OCI-LY1 (cell line): ENCODE results near the gene ERICH3.

Source experiments
- H2AFZ ChIP-seq: fragments of 200-600 bp; sonication (generic), shearing (Covaris generic); 2 replicates; pipeline ENCODE4 v1.6.0; 2014; ENCODE audit warnings: antibody characterized with exemption, mild to moderate bottlenecking, low read length
- H3F3A ChIP-seq: fragments of 200-600 bp; sonication (generic), shearing (Covaris generic); 2 replicates; pipeline ENCODE4 v1.6.0; 2014; ENCODE audit warnings: mild to moderate bottlenecking, antibody characterized with exemption, low read length, moderate library complexity; ENCODE audit not compliant: insufficient read depth
- H3K27ac ChIP-seq: fragments of 200-600 bp; sonication (generic); 2 replicates; pipeline ENCODE4 v1.5.1; 2014; ENCODE audit warnings: low read length, mixed run types, mild to moderate bottlenecking, low read depth; ENCODE audit not compliant: poor library complexity, severe bottlenecking
- H3K27me3 ChIP-seq: fragments of 200-600 bp; sonication (generic); 2 replicates; pipeline ENCODE4 v1.6.0; 2014; ENCODE audit warnings: antibody characterized with exemption, mild to moderate bottlenecking, low read length, moderate library complexity; ENCODE audit not compliant: insufficient read depth
- H3K36me3 ChIP-seq: fragments of 200-600 bp; sonication (generic); 2 replicates; pipeline ENCODE4 v1.6.1; 2014; ENCODE audit warnings: mild to moderate bottlenecking, antibody characterized with exemption, low read length, moderate library complexity, mixed read lengths; ENCODE audit not compliant: insufficient read depth
- H3K4me1 ChIP-seq: fragments of 200-600 bp; sonication (generic); 2 replicates; pipeline ENCODE4 v1.5.1; 2014; ENCODE audit warnings: mild to moderate bottlenecking, low read length, moderate library complexity; ENCODE audit not compliant: insufficient read depth, severe bottlenecking
- H3K4me2 ChIP-seq: fragments of 200-600 bp; sonication (generic), shearing (Covaris generic); 2 replicates; pipeline ENCODE4 v1.6.1; 2014; ENCODE audit warnings: low read length
- H3K4me3 ChIP-seq: fragments of 200-600 bp; sonication (generic); 2 replicates; pipeline ENCODE4 v1.5.1; 2014; ENCODE audit warnings: low read length, low read depth, mild to moderate bottlenecking, mixed read lengths; ENCODE audit not compliant: poor library complexity, severe bottlenecking
- H3K79me2 ChIP-seq: fragments of 200-600 bp; shearing (Covaris generic); 2 replicates; pipeline ENCODE4 v1.6.1; 2016; ENCODE audit warnings: mixed run types, low read length, mixed read lengths; ENCODE audit not compliant: insufficient read depth
- H3K9ac ChIP-seq: fragments of 200-600 bp; sonication (generic), shearing (Covaris generic); 2 replicates; pipeline ENCODE4 v1.6.1; 2014; ENCODE audit warnings: mild to moderate bottlenecking, low read length, mixed read lengths
- H3K9me2 ChIP-seq: fragments of 200-600 bp; sonication (generic), shearing (Covaris generic); 2 replicates; pipeline ENCODE4 v1.6.1; 2014; ENCODE audit warnings: low read depth, mild to moderate bottlenecking, low read length, mixed read lengths
- H3K9me3 ChIP-seq: fragments of 200-600 bp; shearing (Covaris generic); 2 replicates; pipeline ENCODE4 v1.6.1; 2014; ENCODE audit warnings: low read length, mixed read lengths
- H4K20me1 ChIP-seq: fragments of 200-600 bp; sonication (generic), shearing (Covaris generic); 2 replicates; pipeline ENCODE4 v1.6.0; 2016; ENCODE audit warnings: mild to moderate bottlenecking, low read length; ENCODE audit not compliant: insufficient read depth
- CTCF ChIP-seq: fragments of 200-600 bp; sonication (generic), shearing (Covaris generic); IDR thresholded peaks from 2 replicates; pipeline ENCODE4 v1.5.1; 2017; ENCODE audit warnings: mild to moderate bottlenecking, antibody characterized with exemption, low read length, moderate library complexity, mixed read lengths
- EZH2 ChIP-seq: fragments of 200-600 bp; sonication (generic), shearing (Covaris generic); IDR thresholded peaks from 2 replicates; pipeline ENCODE4 v1.8.0; 2017; ENCODE audit warnings: borderline replicate concordance, mixed run types, mild to moderate bottlenecking, antibody characterized with exemption, low read length, moderate library complexity, mixed read lengths

Gene ERICH3

GRCh38 chr1:74593887-74594866, 79.4 kb downstream of the ERICH3 start:
- no peak overlapping the region for H3K4me2 ChIP-seq
- TF ChIP-seq EZH2 (no peak), CTCF (no peak)

GRCh38 chr1:74592580-74593355, 80.8 kb downstream of the ERICH3 start:
- Histone ChIP-seq H3K27me3 (no peaks in the 10 kb centered on the region), H3K4me2 (no peak overlapping the region), H3K27ac (no peak overlapping the region), H2AFZ (no peak overlapping the region), H3K36me3 (no peaks in the 10 kb centered on the region), H4K20me1 (no peaks in the 10 kb centered on the region), H3K4me3 (no peak overlapping the region), H3F3A (no peaks in the 10 kb centered on the region), H3K79me2 (no peaks in the 10 kb centered on the region), H3K9ac (no peak overlapping the region), H3K9me2 (no peaks in the 10 kb centered on the region), H3K9me3 (no peaks in the 10 kb centered on the region), H3K4me1 (no peaks in the 10 kb centered on the region)
- TF ChIP-seq EZH2 (no peak), CTCF (no peak)

More at GRCh38 chr1:74593887-74594866, 79.4 kb downstream of the ERICH3 start:
- Histone ChIP-seq H3K27me3 (no peaks in the 10 kb centered on the region), H3K4me1 (no peaks in the 10 kb centered on the region), H3K9me2 (no peaks in the 10 kb centered on the region), H3K9me3 (no peaks in the 10 kb centered on the region), H3K79me2 (no peaks in the 10 kb centered on the region), H3K36me3 (no peaks in the 10 kb centered on the region), H4K20me1 (no peaks in the 10 kb centered on the region), H3K27ac (no peak overlapping the region), H2AFZ (no peak overlapping the region; the same call in 1 of the 2 replicates), H3K4me3 (no peak overlapping the region), H3K9ac (no peak overlapping the region), H3F3A (no peaks in the 10 kb centered on the region)

- Histone ChIP-seq H3K4me1 (no peaks in the 10 kb centered on the region), H3K79me2 (no peaks in the 10 kb centered on the region), H3K36me3 (no peaks in the 10 kb centered on the region), H3K4me3 (no peak overlapping the region), H3K27me3 (no peaks in the 10 kb centered on the region), H3K27ac (no peak overlapping the region), H3F3A (no peaks in the 10 kb centered on the region), H3K9me2 (no peaks in the 10 kb centered on the region), H3K9ac (no peak overlapping the region), H3K9me3 (no peaks in the 10 kb centered on the region), H3K4me2 (no peak overlapping the region), H2AFZ (no peak overlapping the region), H4K20me1 (no peaks in the 10 kb centered on the region)
- TF ChIP-seq CTCF: no peak
- no peak for TF ChIP-seq EZH2
Measured at GRCh38 chr1:74591949-74592348, 81.6 kb downstream of the ERICH3 start.
